Measurements from ENCODE around the gene ARPP19. TPM values are rescaled to one million over a fixed set of nuclear protein-coding genes. Genes with fewer than 3 reads are reported as not detected.

Gene ARPP19
- total RNA-seq, 2 experiments from 2014 or later = 48.0 to 101 TPM

- POLR2A ChIA-PET = interaction anchor here (0.5 to 3.3 kb wide), 8 partner anchors 9 to 252 kb away, joined by 3 to 18 read pairs (median 3); no protein-coding TSS in a partner anchor
- Histone ChIP-seq H3K27ac (ENCODE audit: low read depth, low read length, poor library complexity, severe bottlenecking) (peak overlapping the region; percentile 76), H3K9me2 (ENCODE audit: insufficient read depth, low read length) (no peaks in the 10 kb centered on the region), H3K4me2 (ENCODE audit: low read length) (peak overlapping the region; percentile 88), H3K36me3 (ENCODE audit: insufficient read depth, low read length) (no peaks in the 10 kb centered on the region), H3K4me1 (ENCODE audit: insufficient read depth, low read length, poor library complexity, severe bottlenecking) (peaks cover 22% of the 10 kb centered on the region), H3K79me2 (ENCODE audit: insufficient read depth, low read depth, low read length) (peaks cover 58% of the 10 kb centered on the region), H3K4me3 (ENCODE audit: low read depth, low read length, poor library complexity, severe bottlenecking) (peak overlapping the region; percentile 95), H2AFZ (ENCODE audit: low read length) (no peak overlapping the region; the same call in 1 of the 2 replicates), H4K20me1 (ENCODE audit: insufficient read depth, low read length) (peaks cover 14% of the 10 kb centered on the region; the same call in 1 of the 2 replicates), H3K9me3 (ENCODE audit: low read length) (no peaks in the 10 kb centered on the region)
- DNase-seq (ENCODE audit: low spot score) = no peak
- intact Hi-C loops (cut with micrococcal nuclease; ENCODE audit: unreplicated experiment) = loop anchor here (5.0 to 10.0 kb wide), 2 partner anchors 120 to 163 kb away; no protein-coding TSS in a partner anchor
- BruUV-seq (replicated peaks) = TSS peak; percentile 57
- CTCF ChIA-PET (ENCODE audit: unreplicated experiment) = interaction anchor here (0.9 kb wide), 1 partner anchor 64 kb away, joined by 3 read pairs; no protein-coding TSS in a partner anchor
- no peak for TF ChIP-seq EZH2phosphoT487 (IDR thresholded peaks at IDR 0.05; ENCODE audit: borderline replicate concordance, low read depth, low read length)
- TF ChIP-seq CTCF (conservative IDR thresholded peaks at IDR 0.05; ENCODE audit: low read length) = no peak
Observed at GRCh38 chr15:52527196-52527910, 41.5 kb downstream of the ARPP19 start.

- POLR2A ChIA-PET = interaction anchor here (0.6 to 1.1 kb wide), 6 partner anchors 13 to 207 kb away, joined by 3 to 4 read pairs (median 3); partner anchors contain the start of gene ARPP19
- BruUV-seq (replicated peaks) = no TSS peak
- H3K27ac ChIP-seq (ENCODE audit: low read depth, low read length, poor library complexity, severe bottlenecking) = no peak overlapping the region
- H3K36me3 ChIP-seq (ENCODE audit: insufficient read depth, low read length) = no peaks in the 10 kb centered on the region
- H2AFZ ChIP-seq (ENCODE audit: low read length) = no peak overlapping the region
- peaks cover 24% of the 10 kb centered on the region for H3K4me1 ChIP-seq (ENCODE audit: insufficient read depth, low read length, poor library complexity, severe bottlenecking)
- intact Hi-C loops (cut with micrococcal nuclease; ENCODE audit: unreplicated experiment) = loop anchor here (5.0 to 10.0 kb wide), 2 partner anchors 117 to 160 kb away; no protein-coding TSS in a partner anchor
- no peak for TF ChIP-seq EZH2phosphoT487 (IDR thresholded peaks at IDR 0.05; ENCODE audit: borderline replicate concordance, low read depth, low read length)
- H3K4me3 ChIP-seq (ENCODE audit: low read depth, low read length, poor library complexity, severe bottlenecking) = no peak overlapping the region
- peaks cover 85% of the 10 kb centered on the region for H3K79me2 ChIP-seq (ENCODE audit: insufficient read depth, low read depth, low read length)
- H3K9me3 ChIP-seq (ENCODE audit: low read length) = no peaks in the 10 kb centered on the region
- no peak for DNase-seq (ENCODE audit: low spot score)
- no peaks in the 10 kb centered on the region for H3K9me2 ChIP-seq (ENCODE audit: insufficient read depth, low read length)
- CTCF ChIA-PET (ENCODE audit: unreplicated experiment) = interaction anchor here (1.3 kb wide), 1 partner anchor 13 kb away, joined by 3 read pairs; no protein-coding TSS in a partner anchor
- no peak overlapping the region for H3K4me2 ChIP-seq (ENCODE audit: low read length)
- H4K20me1 ChIP-seq (ENCODE audit: insufficient read depth, low read length) = peaks cover 14% of the 10 kb centered on the region; the same call in 1 of the 2 replicates
Observed at GRCh38 chr15:52524223-52525136, 44.4 kb downstream of the ARPP19 start.

GRCh38 chr15:52523647-52524046 lies 45.2 kb downstream of the ARPP19 start:
- intact Hi-C loops (cut with micrococcal nuclease; ENCODE audit: unreplicated experiment) = loop anchor here (10.0 kb wide), 1 partner anchor 159 kb away; no protein-coding TSS in a partner anchor
- no peak overlapping the region for H3K4me2 ChIP-seq (ENCODE audit: low read length)
- no peaks in the 10 kb centered on the region for H3K9me3 ChIP-seq (ENCODE audit: low read length)
- ChIA-PET CTCF (ENCODE audit: unreplicated experiment) (interaction anchor here (1.3 kb wide), 1 partner anchor 12 kb away, joined by 3 read pairs; no protein-coding TSS in a partner anchor), POLR2A (interaction anchor here (0.6 to 1.8 kb wide), 5 partner anchors 10 to 267 kb away, joined by 3 to 9 read pairs (median 5); no protein-coding TSS in a partner anchor)
- H3K27ac ChIP-seq (ENCODE audit: low read depth, low read length, poor library complexity, severe bottlenecking) = no peak overlapping the region
- peaks cover 17% of the 10 kb centered on the region; the same call in 1 of the 2 replicates for H4K20me1 ChIP-seq (ENCODE audit: insufficient read depth, low read length)
- H3K4me1 ChIP-seq (ENCODE audit: insufficient read depth, low read length, poor library complexity, severe bottlenecking) = peaks cover 28% of the 10 kb centered on the region
- H2AFZ ChIP-seq (ENCODE audit: low read length) = no peak overlapping the region
- no peaks in the 10 kb centered on the region for H3K36me3 ChIP-seq (ENCODE audit: insufficient read depth, low read length)
- DNase-seq (ENCODE audit: low spot score) = no peak
- peaks cover 93% of the 10 kb centered on the region for H3K79me2 ChIP-seq (ENCODE audit: insufficient read depth, low read depth, low read length)
- BruUV-seq (replicated peaks) = no TSS peak
- H3K9me2 ChIP-seq (ENCODE audit: insufficient read depth, low read length) = no peaks in the 10 kb centered on the region
- H3K4me3 ChIP-seq (ENCODE audit: low read depth, low read length, poor library complexity, severe bottlenecking) = no peak overlapping the region
- TF ChIP-seq CTCF (conservative IDR thresholded peaks at IDR 0.05; ENCODE audit: low read length) = no peak
